SK-N-SH (cell line): Measurements from ENCODE around the gene IQCF2.

ENCODE experiments used
- EP300 ChIP-seq, 2 experiments: IDR thresholded peaks; 2 replicates each; pipeline versions ENCODE4 v1.4.0 to v1.6.1; 2012; ENCODE audit warnings: borderline replicate concordance in 1 of 2, low read depth in 1 of 2, low read length in 1 of 2
- EZH2phosphoT487 ChIP-seq: fragments of 200-600 bp; sonication (generic); IDR thresholded peaks from 2 replicates; pipeline ENCODE4 v1.6.1; 2017; ENCODE audit warnings: low read depth, mixed run types, mild to moderate bottlenecking, antibody characterized with exemption, moderate library complexity, borderline replicate concordance
- JUND ChIP-seq: IDR thresholded peaks from 2 replicates; pipeline ENCODE4 v1.4.0; 2012
- NFIC ChIP-seq: IDR thresholded peaks from 2 replicates; pipeline ENCODE4 v1.4.0; 2012; ENCODE audit warnings: borderline replicate concordance
- POLR2AphosphoS5 ChIP-seq: IDR thresholded peaks from 2 replicates; pipeline ENCODE4 v1.6.1; 2012; ENCODE audit warnings: low read depth, low read length
- TAF1 ChIP-seq: IDR thresholded peaks from 2 replicates; pipeline ENCODE4 v1.6.1; 2012; ENCODE audit warnings: low read depth, mild to moderate bottlenecking, low read length, moderate library complexity, borderline replicate concordance
- TEAD4 ChIP-seq: IDR thresholded peaks from 2 replicates; pipeline ENCODE4 v1.4.0; 2012; ENCODE audit warnings: mild to moderate bottlenecking, borderline replicate concordance; ENCODE audit not compliant: insufficient read depth
- TF ChIP-seq, protein P1 (sequence below): fragments of 200-600 bp; sonication (generic); IDR thresholded peaks from 2 replicates; pipeline ENCODE4 v1.6.1; 2017; ENCODE audit warnings: antibody characterized with exemption, mild to moderate bottlenecking, moderate library complexity
- TF ChIP-seq, protein P2 (sequence below): IDR thresholded peaks from 2 replicates; pipeline ENCODE4 v1.4.0; 2012; ENCODE audit warnings: low read depth, borderline replicate concordance
- TF ChIP-seq, protein P3 (sequence below): IDR thresholded peaks from 2 replicates; pipeline ENCODE4 v1.6.1; 2012; ENCODE audit warnings: mild to moderate bottlenecking, low read depth, low read length, moderate library complexity
- TF ChIP-seq, protein P4 (sequence below): IDR thresholded peaks from 2 replicates; pipeline ENCODE4 v1.4.0; 2012; ENCODE audit warnings: low read depth
- TF ChIP-seq, protein P5 (sequence below): IDR thresholded peaks from 2 replicates; pipeline ENCODE4 v1.4.0; 2012; ENCODE audit warnings: low read depth, borderline replicate concordance

DNA sequence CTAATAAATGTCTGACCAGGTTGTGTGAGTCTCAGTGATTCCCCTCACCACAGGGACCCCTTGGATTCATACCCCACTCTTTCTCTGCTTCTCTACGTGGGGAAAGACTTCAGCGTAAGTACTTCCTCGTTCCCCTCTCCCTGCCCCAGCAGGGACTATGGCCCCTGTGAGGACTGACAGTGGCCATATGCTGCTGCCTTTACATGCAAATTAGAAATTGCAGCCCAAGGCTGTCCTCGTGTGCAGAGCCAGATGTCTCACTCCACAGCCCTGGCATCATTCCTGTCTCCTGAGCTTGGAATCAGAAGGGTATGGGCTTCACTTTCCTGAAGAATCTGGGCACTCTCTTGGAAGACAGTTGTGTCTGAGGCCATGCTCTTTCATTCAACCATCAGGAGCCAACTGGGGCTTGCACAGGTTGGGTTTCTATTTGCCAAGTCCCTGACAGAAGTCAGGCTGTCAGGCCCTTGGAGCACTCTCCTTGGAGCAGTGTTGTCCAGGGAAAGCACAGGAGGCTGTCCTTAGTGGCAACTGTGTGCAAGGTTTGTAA is 30.5 kb upstream of the IQCF2 start:
- TF ChIP-seq, protein P1, sequence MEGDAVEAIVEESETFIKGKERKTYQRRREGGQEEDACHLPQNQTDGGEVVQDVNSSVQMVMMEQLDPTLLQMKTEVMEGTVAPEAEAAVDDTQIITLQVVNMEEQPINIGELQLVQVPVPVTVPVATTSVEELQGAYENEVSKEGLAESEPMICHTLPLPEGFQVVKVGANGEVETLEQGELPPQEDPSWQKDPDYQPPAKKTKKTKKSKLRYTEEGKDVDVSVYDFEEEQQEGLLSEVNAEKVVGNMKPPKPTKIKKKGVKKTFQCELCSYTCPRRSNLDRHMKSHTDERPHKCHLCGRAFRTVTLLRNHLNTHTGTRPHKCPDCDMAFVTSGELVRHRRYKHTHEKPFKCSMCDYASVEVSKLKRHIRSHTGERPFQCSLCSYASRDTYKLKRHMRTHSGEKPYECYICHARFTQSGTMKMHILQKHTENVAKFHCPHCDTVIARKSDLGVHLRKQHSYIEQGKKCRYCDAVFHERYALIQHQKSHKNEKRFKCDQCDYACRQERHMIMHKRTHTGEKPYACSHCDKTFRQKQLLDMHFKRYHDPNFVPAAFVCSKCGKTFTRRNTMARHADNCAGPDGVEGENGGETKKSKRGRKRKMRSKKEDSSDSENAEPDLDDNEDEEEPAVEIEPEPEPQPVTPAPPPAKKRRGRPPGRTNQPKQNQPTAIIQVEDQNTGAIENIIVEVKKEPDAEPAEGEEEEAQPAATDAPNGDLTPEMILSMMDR = no peak
- TF ChIP-seq TAF1 (no peak), EP300 (IDR thresholded peaks at IDR 0.05; ENCODE audit: borderline replicate concordance in 1 of 2, low read depth in 1 of 2, low read length in 1 of 2) (no peak), JUND (no peak), POLR2AphosphoS5 (no peak), NFIC (no peak), EZH2phosphoT487 (no peak), TEAD4 (no peak)
- TF ChIP-seq, protein P2, sequence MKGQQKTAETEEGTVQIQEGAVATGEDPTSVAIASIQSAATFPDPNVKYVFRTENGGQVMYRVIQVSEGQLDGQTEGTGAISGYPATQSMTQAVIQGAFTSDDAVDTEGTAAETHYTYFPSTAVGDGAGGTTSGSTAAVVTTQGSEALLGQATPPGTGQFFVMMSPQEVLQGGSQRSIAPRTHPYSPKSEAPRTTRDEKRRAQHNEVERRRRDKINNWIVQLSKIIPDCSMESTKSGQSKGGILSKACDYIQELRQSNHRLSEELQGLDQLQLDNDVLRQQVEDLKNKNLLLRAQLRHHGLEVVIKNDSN = no peak
- TF ChIP-seq, protein P3, sequence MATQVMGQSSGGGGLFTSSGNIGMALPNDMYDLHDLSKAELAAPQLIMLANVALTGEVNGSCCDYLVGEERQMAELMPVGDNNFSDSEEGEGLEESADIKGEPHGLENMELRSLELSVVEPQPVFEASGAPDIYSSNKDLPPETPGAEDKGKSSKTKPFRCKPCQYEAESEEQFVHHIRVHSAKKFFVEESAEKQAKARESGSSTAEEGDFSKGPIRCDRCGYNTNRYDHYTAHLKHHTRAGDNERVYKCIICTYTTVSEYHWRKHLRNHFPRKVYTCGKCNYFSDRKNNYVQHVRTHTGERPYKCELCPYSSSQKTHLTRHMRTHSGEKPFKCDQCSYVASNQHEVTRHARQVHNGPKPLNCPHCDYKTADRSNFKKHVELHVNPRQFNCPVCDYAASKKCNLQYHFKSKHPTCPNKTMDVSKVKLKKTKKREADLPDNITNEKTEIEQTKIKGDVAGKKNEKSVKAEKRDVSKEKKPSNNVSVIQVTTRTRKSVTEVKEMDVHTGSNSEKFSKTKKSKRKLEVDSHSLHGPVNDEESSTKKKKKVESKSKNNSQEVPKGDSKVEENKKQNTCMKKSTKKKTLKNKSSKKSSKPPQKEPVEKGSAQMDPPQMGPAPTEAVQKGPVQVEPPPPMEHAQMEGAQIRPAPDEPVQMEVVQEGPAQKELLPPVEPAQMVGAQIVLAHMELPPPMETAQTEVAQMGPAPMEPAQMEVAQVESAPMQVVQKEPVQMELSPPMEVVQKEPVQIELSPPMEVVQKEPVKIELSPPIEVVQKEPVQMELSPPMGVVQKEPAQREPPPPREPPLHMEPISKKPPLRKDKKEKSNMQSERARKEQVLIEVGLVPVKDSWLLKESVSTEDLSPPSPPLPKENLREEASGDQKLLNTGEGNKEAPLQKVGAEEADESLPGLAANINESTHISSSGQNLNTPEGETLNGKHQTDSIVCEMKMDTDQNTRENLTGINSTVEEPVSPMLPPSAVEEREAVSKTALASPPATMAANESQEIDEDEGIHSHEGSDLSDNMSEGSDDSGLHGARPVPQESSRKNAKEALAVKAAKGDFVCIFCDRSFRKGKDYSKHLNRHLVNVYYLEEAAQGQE = no peak
- TF ChIP-seq, protein P4, sequence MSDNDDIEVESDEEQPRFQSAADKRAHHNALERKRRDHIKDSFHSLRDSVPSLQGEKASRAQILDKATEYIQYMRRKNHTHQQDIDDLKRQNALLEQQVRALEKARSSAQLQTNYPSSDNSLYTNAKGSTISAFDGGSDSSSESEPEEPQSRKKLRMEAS = no peak
- TF ChIP-seq, protein P5, sequence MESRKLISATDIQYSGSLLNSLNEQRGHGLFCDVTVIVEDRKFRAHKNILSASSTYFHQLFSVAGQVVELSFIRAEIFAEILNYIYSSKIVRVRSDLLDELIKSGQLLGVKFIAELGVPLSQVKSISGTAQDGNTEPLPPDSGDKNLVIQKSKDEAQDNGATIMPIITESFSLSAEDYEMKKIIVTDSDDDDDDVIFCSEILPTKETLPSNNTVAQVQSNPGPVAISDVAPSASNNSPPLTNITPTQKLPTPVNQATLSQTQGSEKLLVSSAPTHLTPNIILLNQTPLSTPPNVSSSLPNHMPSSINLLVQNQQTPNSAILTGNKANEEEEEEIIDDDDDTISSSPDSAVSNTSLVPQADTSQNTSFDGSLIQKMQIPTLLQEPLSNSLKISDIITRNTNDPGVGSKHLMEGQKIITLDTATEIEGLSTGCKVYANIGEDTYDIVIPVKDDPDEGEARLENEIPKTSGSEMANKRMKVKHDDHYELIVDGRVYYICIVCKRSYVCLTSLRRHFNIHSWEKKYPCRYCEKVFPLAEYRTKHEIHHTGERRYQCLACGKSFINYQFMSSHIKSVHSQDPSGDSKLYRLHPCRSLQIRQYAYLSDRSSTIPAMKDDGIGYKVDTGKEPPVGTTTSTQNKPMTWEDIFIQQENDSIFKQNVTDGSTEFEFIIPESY = no peak
